ENCODE measurements around the gene PTPRH.
"Not testable (repeated sequence)": the region's sequence is repeated elsewhere in the genome, so short reads cannot be mapped to it uniquely, and the experiment has no call there.

The PTPRH gene

GRCh38 chr19:55157064-55157908 lies 52.0 kb downstream of the PTPRH start, which contains the start of gene TNNI3:
Gene TNNI3 (minus strand): TSS chr19:55157732. CDS start chr19:55157589, 143 bp downstream.
- no peak for DNase-seq

DNA sequence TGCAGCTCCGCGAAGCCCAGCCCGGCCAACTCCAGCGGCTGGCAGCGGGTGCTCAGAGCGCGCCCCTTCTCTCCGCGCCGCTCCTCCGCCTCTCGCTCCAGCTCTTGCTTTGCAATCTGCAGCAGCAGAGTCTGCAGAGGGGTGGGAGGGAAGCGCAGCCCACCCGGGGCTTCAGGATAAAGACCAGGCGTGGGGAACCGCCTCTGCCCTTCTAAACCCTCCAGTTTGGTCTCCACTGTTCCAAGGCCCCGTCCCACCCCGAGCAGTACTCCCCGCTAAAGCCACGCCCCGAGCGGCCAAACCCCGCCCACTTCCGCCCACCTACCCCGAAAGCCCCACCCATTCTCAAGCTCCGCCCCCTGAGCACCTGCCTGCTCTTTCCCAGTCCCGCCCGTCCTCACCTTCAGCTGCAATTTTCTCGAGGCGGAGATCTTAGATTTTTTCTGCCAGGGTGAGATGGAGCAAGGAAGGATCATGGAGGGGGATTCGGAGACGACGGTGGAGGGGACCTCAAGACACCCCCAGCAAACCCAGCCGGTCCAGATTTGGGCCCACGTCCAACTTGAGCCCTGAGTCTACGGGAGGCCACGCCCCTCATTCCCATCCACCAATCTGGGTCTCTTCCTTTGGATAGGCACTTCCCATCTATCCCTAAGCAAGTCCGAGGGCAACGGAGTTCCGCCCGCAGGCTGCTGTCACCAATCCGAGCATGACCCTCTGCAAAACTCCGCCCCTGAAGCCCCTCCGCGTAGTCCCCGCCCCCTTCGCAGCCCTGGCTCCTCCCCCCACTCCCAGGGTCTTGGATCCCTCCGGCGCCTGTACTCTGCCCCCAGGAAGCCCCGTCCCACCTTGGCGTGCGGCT lies 52.9 kb downstream of the PTPRH start:
- no peak for DNase-seq

DNA sequence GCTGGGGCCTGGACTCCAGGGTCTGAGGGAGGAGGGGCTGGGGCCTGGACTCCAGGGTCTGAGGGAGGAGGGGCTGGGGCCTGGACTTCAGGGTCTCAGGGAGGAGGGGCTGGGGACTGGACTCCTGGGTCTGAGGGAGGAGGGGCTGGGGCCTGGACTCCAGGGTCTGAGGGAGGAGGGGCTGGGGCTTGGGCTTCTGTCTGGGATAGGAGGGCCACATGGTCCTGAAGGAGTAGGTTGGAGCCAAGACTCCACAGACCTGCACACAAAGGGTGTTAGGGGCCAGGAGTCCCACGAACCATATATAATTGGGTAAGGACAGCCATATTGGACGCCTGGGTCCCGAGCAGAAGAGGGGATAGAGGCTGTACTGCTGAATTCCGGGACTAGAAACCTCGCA lies 53.5 kb downstream of the PTPRH start:
- DNase-seq, result not testable (repeated sequence)

- DNase-seq, result no peak
Measured at GRCh38 chr19:55153652-55154264, 55.5 kb downstream of the PTPRH start.

DNA sequence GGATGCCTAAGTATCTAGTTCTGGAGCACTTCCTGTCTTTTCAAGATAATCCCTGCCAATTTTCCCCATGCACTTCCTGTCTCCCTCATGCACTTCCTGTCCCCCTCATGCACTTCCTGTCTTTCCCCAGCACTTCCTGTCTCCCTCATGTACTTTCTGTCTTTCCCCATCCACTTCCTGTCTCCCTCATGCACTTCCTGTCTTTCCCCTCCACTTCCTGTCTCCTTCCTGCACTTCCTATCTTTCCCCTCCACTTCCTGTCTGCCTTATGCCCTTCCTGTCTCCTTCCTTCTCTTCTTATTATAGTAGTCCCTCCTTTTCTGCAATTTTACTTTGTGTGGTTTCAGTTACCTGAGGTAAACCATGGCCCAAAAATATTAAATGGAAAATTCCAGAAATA lies 57.3 kb downstream of the PTPRH start:
- no peak for DNase-seq

DNA sequence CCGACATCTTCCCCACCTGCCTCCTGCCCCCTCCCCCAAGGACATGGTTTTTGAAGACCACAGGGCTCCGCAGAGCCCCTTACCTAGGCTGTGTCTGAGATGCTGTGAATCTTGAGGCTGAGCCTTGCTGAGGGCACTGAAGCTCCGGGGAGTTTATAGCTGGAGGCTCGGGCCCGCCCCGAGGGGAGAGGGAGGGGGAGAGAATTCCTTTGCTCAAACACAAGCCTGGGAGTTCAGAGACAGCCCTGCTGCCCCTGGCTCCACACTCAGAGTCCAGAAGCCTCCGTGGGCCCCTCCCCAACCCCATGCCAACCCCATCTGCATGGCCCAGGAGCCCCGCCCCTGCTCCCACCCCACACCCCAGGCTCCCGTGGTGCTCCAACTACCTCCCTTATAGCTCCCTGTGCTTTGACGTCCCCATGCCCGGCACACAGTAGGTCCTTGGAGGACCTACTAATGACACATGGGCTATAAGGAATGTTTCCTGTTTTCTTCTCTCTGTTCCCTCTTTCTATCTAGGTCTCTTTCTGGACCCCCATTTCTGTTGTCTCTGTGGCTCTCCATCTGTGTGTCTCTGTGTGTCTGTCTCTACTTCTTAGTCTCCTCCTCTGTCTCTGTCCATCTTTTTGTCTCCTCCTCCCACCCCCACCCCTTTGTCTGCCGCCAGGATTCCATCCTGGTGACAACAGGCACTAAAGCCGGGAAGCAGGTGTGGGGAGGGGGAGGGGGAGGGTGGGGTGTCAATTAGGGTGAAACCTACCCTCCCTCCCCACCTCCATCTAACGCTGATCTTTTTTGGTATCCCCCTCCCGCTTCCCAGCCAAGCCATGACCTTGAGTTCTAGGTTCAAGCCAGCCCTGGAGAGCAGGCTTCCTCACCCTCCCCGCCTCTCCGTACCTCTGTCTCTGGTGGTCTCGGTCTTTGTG lies 60.0 kb downstream of the PTPRH start, which contains the start of gene TNNT1:
TNNT1 (minus strand) TSS at position 129 of the 926 bp plus-strand sequence. CDS start 2,049 bp downstream, outside the sequence.
- no peak for DNase-seq

DNA sequence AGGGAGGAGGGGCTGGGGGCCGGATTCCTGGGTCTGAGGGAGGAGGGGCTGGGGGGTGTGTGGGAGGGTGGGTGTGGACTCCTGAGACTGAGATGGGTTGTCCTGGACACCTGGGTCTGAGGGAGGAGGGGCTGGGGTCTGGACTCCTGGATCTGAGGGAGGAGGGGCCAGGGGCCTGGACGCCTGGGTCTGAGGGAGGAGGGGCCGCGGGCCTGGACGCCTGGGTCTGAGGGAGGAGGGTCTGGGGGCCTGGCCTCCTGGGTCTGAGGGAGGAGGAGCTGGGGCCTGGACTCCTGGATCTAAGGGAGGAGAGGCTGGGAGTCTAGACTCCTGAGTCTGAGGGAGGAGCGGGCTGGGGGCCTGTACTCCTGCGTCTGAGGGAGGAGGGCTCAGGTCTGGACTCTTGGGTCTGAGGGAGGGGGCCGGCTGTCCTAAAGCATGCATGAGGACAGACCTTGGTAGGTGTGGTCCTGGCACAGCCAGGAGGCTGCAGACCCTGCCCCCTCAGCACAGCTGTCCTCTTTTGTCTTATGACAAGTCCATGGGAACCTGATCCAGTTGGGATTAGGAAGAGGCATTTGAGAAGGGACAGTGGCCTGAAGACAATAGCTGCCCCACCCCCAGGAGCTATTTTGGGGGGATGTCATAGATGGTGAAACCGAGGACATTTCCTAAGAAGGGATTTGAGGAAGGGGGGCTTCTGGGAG lies 61.6 kb downstream of the PTPRH start:
- no peak for DNase-seq

DNA sequence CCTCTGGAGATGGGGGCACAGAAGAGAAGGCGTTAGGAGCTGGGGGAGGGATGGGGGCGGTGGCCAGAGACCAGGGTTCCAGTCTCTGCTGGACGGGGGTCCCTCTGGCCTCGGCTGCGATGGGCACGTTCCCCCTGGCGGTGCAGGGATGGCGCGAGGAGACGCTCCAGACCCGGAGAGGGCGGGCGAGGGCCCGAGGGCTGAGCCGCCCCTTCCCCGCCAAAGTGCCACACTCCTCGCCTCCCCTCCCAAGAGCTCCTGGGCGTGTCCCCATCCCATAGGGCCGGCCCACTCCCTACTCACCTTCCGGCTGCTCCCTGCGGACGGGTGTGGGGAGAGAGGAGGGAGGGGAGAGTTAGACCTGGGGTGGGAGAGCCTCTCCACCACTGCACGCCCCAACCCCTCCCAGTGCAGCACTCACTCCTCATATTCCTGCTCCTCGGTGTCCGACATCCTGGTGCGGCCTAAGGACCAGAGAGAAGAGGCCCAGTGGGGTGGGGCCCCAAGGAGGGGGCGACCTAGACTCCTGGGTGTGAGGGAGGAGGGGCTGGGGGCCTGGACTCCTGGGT lies 62.5 kb downstream of the PTPRH start:
- no peak for DNase-seq

- DNase-seq, result no peak
Measured at GRCh38 chr19:55146078-55146704, 63.1 kb downstream of the PTPRH start.

- no peak for DNase-seq
Measured at GRCh38 chr19:55145232-55145631, 64.1 kb downstream of the PTPRH start.

DNA sequence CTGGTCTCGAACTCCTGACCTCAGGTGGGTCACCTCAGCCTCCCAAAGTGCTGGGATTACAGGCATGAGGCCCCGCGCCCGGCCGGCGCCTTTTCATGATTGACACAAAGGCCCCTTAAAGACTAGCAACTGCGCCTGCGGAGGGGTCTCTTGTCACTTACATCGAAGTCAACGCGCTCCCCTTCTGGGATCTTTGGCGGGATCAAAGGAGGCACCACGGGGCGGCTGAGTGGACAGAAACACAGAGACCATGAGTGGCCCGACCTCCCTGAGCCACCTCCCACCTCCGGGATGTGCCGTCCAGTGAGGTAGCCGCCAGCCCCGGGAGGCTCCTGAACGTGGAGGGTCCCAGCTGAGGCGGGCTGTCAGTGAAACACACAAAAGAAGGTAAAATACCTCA lies 67.6 kb downstream of the PTPRH start:
- no peak for DNase-seq

DNA sequence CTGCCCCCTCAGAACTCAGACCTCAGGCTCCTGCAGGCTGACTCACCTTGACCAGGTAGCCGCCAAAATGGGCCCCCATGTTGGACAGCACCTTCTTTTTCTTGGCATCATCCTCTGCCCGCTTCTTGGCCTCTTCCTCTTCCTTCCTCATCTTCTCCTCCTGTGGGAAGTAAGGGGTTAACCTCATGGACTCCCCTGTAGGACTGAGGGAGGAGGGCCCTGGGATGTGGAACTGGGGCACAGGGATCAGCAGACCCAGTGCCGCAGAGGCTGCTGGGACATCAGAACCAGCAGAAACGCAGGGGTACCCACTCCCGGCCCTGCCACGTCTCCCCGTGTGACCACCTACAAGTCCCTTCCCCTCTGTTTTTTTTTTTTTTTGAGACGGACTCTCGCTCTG lies 71.4 kb downstream of the PTPRH start:
- DNase-seq, result no peak

DNA sequence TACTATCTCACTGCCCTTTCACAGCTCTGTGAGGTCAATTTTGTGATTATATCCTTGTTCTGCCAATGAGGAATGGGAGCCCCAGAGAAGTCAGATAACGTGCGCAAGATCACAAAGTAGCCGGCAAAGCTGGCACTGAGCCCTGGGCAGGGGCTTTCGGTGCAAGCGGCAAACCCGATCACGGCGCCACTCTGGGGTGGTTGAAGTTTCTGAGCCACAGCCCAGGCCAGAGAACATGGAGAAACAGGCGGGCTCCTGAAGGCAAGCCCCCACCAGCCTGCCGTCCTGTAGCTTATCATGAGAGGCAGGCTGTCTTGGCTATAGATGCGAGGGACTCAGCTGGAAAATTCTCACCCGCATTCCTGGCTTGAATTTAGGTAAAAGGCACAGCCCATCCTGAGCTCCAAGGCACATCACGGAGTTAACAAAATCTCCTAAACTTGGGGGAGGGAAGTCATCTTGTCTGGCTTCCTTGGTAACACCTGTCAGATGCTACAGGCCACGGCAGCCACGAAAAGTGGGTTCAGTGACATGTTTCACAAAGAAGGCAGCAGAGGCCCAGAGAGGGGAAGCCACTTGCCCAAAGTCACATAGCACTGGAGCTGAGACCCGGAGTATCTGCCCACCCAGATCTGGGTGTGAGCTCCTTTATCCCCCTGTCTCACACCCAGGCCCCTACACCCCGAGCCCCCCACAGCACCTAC lies 72.8 kb downstream of the PTPRH start:
- no peak for DNase-seq

DNA sequence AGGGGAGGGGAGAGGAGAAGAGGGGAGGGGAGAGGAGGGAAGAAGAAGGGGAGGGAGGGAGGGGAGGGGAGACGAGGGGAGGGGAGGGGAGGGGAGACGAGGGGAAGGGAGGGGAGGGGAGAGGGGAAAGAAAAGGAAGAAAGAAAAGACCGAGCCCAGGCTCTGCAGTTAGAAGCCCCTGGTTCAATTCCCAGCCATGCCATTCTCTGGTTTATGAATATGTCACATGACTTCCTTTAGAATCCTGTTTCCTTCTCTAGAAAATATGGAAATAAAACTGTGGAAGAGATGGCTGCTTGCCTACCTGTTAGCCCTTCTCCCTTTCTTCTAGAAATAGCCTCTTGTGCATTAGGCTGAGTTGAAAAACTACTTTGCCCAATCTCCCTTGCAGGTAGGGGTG lies 74.6 kb downstream of the PTPRH start:
- DNase-seq, result no peak

GRCh38 chr19:55133639-55134444 lies 75.5 kb downstream of the PTPRH start:
- no peak for DNase-seq

DNA sequence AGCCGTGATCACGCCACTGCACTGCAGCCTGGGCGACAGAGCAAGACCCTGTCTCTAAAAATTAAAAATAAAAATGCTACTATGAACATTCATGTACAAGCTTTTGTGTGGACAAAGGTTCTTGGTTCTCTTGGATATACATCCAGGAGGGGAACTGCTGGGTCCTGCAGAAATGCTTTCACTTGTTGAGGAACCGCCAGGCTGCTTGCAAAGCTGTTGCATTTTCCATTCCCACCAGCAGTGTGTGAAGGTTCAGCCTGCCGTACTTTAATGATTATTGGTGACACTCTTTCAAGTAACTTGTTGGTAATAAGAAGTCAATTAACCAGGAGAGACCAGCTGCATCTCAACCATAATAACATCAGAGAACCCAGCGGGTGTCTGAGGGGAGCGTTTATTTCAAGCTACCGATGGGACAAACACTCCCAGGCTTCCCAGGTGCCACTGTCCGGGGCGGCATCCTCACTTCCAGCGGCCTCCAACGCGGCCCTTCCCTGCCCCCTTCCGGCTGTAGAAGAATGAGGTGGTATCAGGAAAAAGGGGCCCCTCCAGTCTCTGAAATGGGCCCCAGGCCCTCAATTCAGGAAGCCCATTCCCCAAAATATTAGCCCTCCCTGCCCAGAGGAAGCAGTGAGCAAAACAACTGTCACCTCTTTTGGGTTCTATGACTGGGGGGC lies 76.7 kb downstream of the PTPRH start:
- no peak for DNase-seq

DNA sequence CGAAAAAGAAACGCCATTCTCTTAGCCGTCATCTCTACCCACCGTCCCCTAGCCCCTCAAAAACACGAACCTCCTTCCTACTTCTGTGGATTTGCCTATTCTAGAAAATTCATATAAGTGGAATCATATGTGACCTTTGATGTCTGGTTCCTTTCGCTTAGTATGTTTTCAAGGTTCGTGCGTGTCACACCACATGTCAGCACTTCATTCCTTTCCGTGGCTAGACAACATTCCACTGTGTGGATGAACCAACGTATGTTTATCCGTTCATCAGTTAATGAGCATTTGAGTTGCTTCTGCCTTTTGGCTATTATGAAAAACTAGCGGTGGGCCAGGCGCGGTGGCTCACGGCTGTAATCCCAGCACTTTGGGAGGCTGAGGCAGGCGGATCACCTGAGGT lies 77.9 kb downstream of the PTPRH start:
- DNase-seq, result no peak
